DND-41 (cell line): Measurements from ENCODE around the gene TMEM9.

Source experiments
- EZH2 ChIP-seq: IDR thresholded peaks from 3 replicates; pipeline ENCODE4 v1.6.1; 2012; ENCODE audit warnings: borderline replicate concordance, low read depth, mild to moderate bottlenecking, moderate library complexity, low read length, inconsistent platforms; ENCODE audit not compliant: severe bottlenecking
- TF ChIP-seq, protein P1 (sequence below): IDR thresholded peaks from 2 replicates; pipeline ENCODE4 v1.5.1; 2012; ENCODE audit warnings: borderline replicate concordance, low read length, moderate library complexity, mild to moderate bottlenecking; ENCODE audit not compliant: poor library complexity, severe bottlenecking; ENCODE audit errors: extremely low read depth

GRCh38 chr1:201191653-201192260 lies 37.5 kb upstream of the TMEM9 start:
- TF ChIP-seq, protein P1, sequence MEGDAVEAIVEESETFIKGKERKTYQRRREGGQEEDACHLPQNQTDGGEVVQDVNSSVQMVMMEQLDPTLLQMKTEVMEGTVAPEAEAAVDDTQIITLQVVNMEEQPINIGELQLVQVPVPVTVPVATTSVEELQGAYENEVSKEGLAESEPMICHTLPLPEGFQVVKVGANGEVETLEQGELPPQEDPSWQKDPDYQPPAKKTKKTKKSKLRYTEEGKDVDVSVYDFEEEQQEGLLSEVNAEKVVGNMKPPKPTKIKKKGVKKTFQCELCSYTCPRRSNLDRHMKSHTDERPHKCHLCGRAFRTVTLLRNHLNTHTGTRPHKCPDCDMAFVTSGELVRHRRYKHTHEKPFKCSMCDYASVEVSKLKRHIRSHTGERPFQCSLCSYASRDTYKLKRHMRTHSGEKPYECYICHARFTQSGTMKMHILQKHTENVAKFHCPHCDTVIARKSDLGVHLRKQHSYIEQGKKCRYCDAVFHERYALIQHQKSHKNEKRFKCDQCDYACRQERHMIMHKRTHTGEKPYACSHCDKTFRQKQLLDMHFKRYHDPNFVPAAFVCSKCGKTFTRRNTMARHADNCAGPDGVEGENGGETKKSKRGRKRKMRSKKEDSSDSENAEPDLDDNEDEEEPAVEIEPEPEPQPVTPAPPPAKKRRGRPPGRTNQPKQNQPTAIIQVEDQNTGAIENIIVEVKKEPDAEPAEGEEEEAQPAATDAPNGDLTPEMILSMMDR: no peak
- TF ChIP-seq EZH2: no peak
